H1 (cell line): Measurements from ENCODE around the gene AMPH. TPM values are rescaled to one million over a fixed set of nuclear protein-coding genes. Genes with fewer than 3 reads are reported as not detected.

Experiments used
- CTCF ChIA-PET: fragments of 300-600 bp; sonication (Branson Sonifier 250); formaldehyde crosslinking; loops from one replicate; lab custom pipeline; 2021; ENCODE audit not compliant: partially characterized antibody; lab: Charles Lee
- POLR2A ChIA-PET: fragments of 300-600 bp; sonication (Branson Sonifier 250); formaldehyde crosslinking; loops from one replicate; lab custom pipeline; 2021; ENCODE audit warnings: inconsistent platforms; ENCODE audit not compliant: partially characterized antibody; lab: Charles Lee
- DNase-seq, 2 experiments: peaks; one replicate each; pipeline versions ENCODE4 v3.0.0 to v3.0.0-alpha.2; 2010 to 2022; ENCODE audit warnings: low spot score in 2 of 2, low read depth in 1 of 2, mixed read lengths in 1 of 2
- FAIRE-seq: peaks from 2 replicates; lab custom pipeline; 2011; peaks lifted over from hg19 to GRCh38; lab: Jason Lieb, UNC
- H2AFZ ChIP-seq: 2 replicates; pipeline ENCODE4 v1.8.1; 2012; ENCODE audit warnings: low read length, inconsistent platforms
- H2AK5ac ChIP-seq: 2 replicates; pipeline ENCODE4 v1.6.1; 2013; ENCODE audit warnings: low read depth, low read length
- H2BK120ac ChIP-seq: replicated peaks from 2 replicates; pipeline ENCODE3; 2013; ENCODE audit warnings: low read depth, low read length, inconsistent platforms
- H2BK12ac ChIP-seq: 2 replicates; pipeline ENCODE4 v1.6.1; 2013; ENCODE audit warnings: low read depth, low read length
- H2BK15ac ChIP-seq: 2 replicates; pipeline ENCODE4 v1.6.1; 2013; ENCODE audit warnings: low read length
- H2BK20ac ChIP-seq: 2 replicates; pipeline ENCODE4 v1.6.1; 2013; ENCODE audit warnings: low read length
- H2BK5ac ChIP-seq: 2 replicates; pipeline ENCODE4 v1.6.1; 2013; ENCODE audit warnings: low read depth, low read length
- H3K14ac ChIP-seq: 2 replicates; pipeline ENCODE4 v1.6.1; 2013; ENCODE audit warnings: inconsistent platforms; ENCODE audit not compliant: insufficient read length
- H3K18ac ChIP-seq: 2 replicates; pipeline ENCODE4 v1.6.1; 2013; ENCODE audit warnings: low read length; ENCODE audit errors: extremely low read depth
- H3K23ac ChIP-seq: 2 replicates; pipeline ENCODE4 v1.6.1; 2013; ENCODE audit warnings: inconsistent platforms; ENCODE audit not compliant: insufficient read length
- H3K23me2 ChIP-seq: 2 replicates; pipeline ENCODE4 v1.6.1; 2013; ENCODE audit warnings: low read depth, low read length
- H3K27ac ChIP-seq: 2 replicates; pipeline ENCODE4 v1.6.1; 2011; ENCODE audit warnings: low read depth, low read length, inconsistent platforms
- H3K27me3 ChIP-seq, 4 experiments: replicated peaks in 1 of 4; 1 replicate in 1 of 4; 2 replicates in 3 of 4; pipeline versions ENCODE4 v1.6.1 to v1.8.1; 2011 to 2013; ENCODE audit warnings: low read length in 3 of 4, mild to moderate bottlenecking in 3 of 4, inconsistent platforms in 2 of 4, mixed read lengths in 2 of 4, moderate library complexity in 1 of 4; ENCODE audit not compliant: control insufficient read depth in 3 of 4, insufficient read depth in 3 of 4; ENCODE audit errors: extremely low read depth in 1 of 4
- H3K36me3 ChIP-seq, 4 experiments: 2 replicates each; pipeline versions ENCODE4 v1.6.1 to v1.8.1; 2011 to 2013; ENCODE audit warnings: mild to moderate bottlenecking in 4 of 4, low read length in 3 of 4, moderate library complexity in 2 of 4, control low read depth in 1 of 4, inconsistent platforms in 1 of 4; ENCODE audit not compliant: insufficient read depth in 4 of 4, control insufficient read depth in 2 of 4
- H3K4ac ChIP-seq: replicated peaks from 2 replicates; pipeline ENCODE3; 2013; ENCODE audit warnings: low read length, low read depth, mixed read lengths, inconsistent platforms; ENCODE audit not compliant: insufficient read length
- H3K4me1 ChIP-seq, 4 experiments: replicated peaks in 1 of 4; 1 replicate in 1 of 4; 2 replicates in 3 of 4; pipeline versions ENCODE4 v1.6.1 to v1.8.1; 2011 to 2013; ENCODE audit warnings: low read length in 3 of 4, inconsistent platforms in 2 of 4, mixed read lengths in 1 of 4; ENCODE audit not compliant: insufficient read depth in 4 of 4, control insufficient read depth in 3 of 4
- H3K4me2 ChIP-seq, 2 experiments: 2 replicates each; pipeline versions ENCODE4 v1.6.1 to v1.8.1; 2011 to 2013; ENCODE audit warnings: low read depth in 2 of 2, low read length in 2 of 2, control low read depth in 1 of 2, inconsistent platforms in 1 of 2, mild to moderate bottlenecking in 1 of 2; ENCODE audit not compliant: insufficient read depth in 1 of 2
- H3K4me3 ChIP-seq, 4 experiments: fragments of 200-600, 300-600 bp in 1 of 4; sonication (generic), shearing (Covaris generic), sonication (Bioruptor Twin) in 1 of 4; 2 replicates each; pipeline versions ENCODE4 v1.5.1 to v1.8.1; 2011 to 2016; ENCODE audit warnings: low read length in 4 of 4, low read depth in 3 of 4, control low read depth in 2 of 4, inconsistent platforms in 2 of 4, mild to moderate bottlenecking in 2 of 4, mixed read lengths in 1 of 4, moderate library complexity in 1 of 4; ENCODE audit not compliant: insufficient read depth in 2 of 4; ENCODE audit errors: extremely low read depth in 1 of 4
- H3K56ac ChIP-seq: replicated peaks from 2 replicates; pipeline ENCODE3; 2013; ENCODE audit warnings: low read depth, mild to moderate bottlenecking, mixed read lengths, low read length, inconsistent platforms; ENCODE audit not compliant: insufficient read length
- H3K79me1 ChIP-seq: 2 replicates; pipeline ENCODE4 v1.6.1; 2013; ENCODE audit warnings: low read depth, low read length, control low read depth
- H3K79me2 ChIP-seq, 2 experiments: 2 replicates each; pipeline versions ENCODE4 v1.6.1 to v1.8.1; 2012 to 2013; ENCODE audit warnings: low read length in 2 of 2, mild to moderate bottlenecking in 2 of 2, inconsistent platforms in 1 of 2; ENCODE audit not compliant: insufficient read depth in 2 of 2, control insufficient read depth in 1 of 2
- H3K9ac ChIP-seq, 4 experiments: replicated peaks in 1 of 4; 1 replicate in 1 of 4; 2 replicates in 3 of 4; pipeline versions ENCODE4 v1.6.1 to v1.8.1; 2011 to 2013; ENCODE audit warnings: low read depth in 3 of 4, low read length in 3 of 4, control low read depth in 2 of 4, mild to moderate bottlenecking in 2 of 4, moderate library complexity in 2 of 4, inconsistent platforms in 1 of 4; ENCODE audit errors: extremely low read depth in 1 of 4
- H3K9me3 ChIP-seq, 2 experiments: 2 replicates each; pipeline versions ENCODE4 v1.6.1 to v1.8.1; 2012 to 2013; ENCODE audit warnings: mild to moderate bottlenecking in 2 of 2, moderate library complexity in 2 of 2, control low read depth in 1 of 2, inconsistent platforms in 1 of 2, low read depth in 1 of 2, low read length in 1 of 2, mixed read lengths in 1 of 2; ENCODE audit not compliant: insufficient read depth in 2 of 2
- H4K20me1 ChIP-seq, 2 experiments: replicated peaks in 1 of 2; 2 replicates each; pipeline versions ENCODE3 to v1.8.1; 2011 to 2013; ENCODE audit warnings: inconsistent platforms in 2 of 2, low read length in 2 of 2, mild to moderate bottlenecking in 1 of 2; ENCODE audit not compliant: insufficient read depth in 2 of 2, control insufficient read depth in 1 of 2
- H4K5ac ChIP-seq: 2 replicates; pipeline ENCODE4 v1.6.1; 2013; ENCODE audit warnings: low read length, low read depth, mixed read lengths, inconsistent platforms; ENCODE audit not compliant: insufficient read length
- H4K8ac ChIP-seq: 2 replicates; pipeline ENCODE4 v1.8.0; 2013; ENCODE audit warnings: mild to moderate bottlenecking, moderate library complexity, low read length, inconsistent platforms; ENCODE audit not compliant: insufficient read depth; ENCODE audit errors: extremely low read depth
- H4K91ac ChIP-seq: replicated peaks from 2 replicates; pipeline ENCODE3; 2013; ENCODE audit warnings: low read length, mixed read lengths, inconsistent platforms; ENCODE audit not compliant: insufficient read length
- BCL11A ChIP-seq, 2 experiments: IDR thresholded peaks; one replicate each; pipeline ENCODE4 v1.6.1; 2011; ENCODE audit warnings: low read depth in 2 of 2, low read length in 2 of 2, mild to moderate bottlenecking in 2 of 2
- CBX8 ChIP-seq: fragments of 300-800, 300-1000 bp; sonication (generic); IDR thresholded peaks from 2 replicates; pipeline ENCODE4 v1.7.1; 2016; ENCODE audit warnings: low read depth, low read length, borderline replicate concordance
- FOSL1 ChIP-seq: IDR thresholded peaks from 2 replicates; pipeline ENCODE4 v1.6.1; 2011; ENCODE audit warnings: mild to moderate bottlenecking, low read depth, low read length, moderate library complexity; ENCODE audit not compliant: insufficient read depth
- JUND ChIP-seq: IDR thresholded peaks from 2 replicates; pipeline ENCODE4 v1.6.1; 2011; ENCODE audit warnings: mild to moderate bottlenecking, improper control_type of control experiment, low read length
- PHF8 ChIP-seq: fragments of 200-600 bp; sonication (generic); conservative IDR thresholded peaks from 2 replicates; pipeline ENCODE4 v1.7.1; 2012; ENCODE audit warnings: low read depth, mild to moderate bottlenecking, inconsistent platforms, low read length, moderate library complexity
- RBBP5 ChIP-seq: IDR thresholded peaks from 2 replicates; pipeline ENCODE4 v1.7.1; 2012; ENCODE audit warnings: low read depth, mild to moderate bottlenecking, inconsistent platforms, low read length, moderate library complexity, borderline replicate concordance
- RNF2 ChIP-seq: fragments of 200-900, 300-1000 bp; sonication (generic); IDR thresholded peaks from 2 replicates; pipeline ENCODE4 v1.7.1; 2016; ENCODE audit warnings: borderline replicate concordance, low read depth, mild to moderate bottlenecking, antibody characterized with exemption, low read length; ENCODE audit not compliant: poor library complexity, severe bottlenecking; ENCODE audit errors: missing control alignments
- SP4 ChIP-seq: IDR thresholded peaks from 2 replicates; pipeline ENCODE4 v1.6.1; 2012; ENCODE audit warnings: low read length, inconsistent platforms
- TAF1 ChIP-seq: IDR thresholded peaks from 2 replicates; pipeline ENCODE4 v1.6.1; 2011; ENCODE audit warnings: mild to moderate bottlenecking, low read depth, low read length
- TEAD4 ChIP-seq: IDR thresholded peaks from 2 replicates; pipeline ENCODE4 v1.6.1; 2012; ENCODE audit warnings: low read depth, low read length, inconsistent platforms, mixed read lengths
- YY1 ChIP-seq: IDR thresholded peaks from 2 replicates; pipeline ENCODE4 v1.6.1; 2011; ENCODE audit warnings: low read depth, mild to moderate bottlenecking, low read length
- ZNF274 ChIP-seq: IDR thresholded peaks from 2 replicates; pipeline ENCODE4 v1.7.0; 2012; ENCODE audit warnings: low read length, borderline replicate concordance; ENCODE audit errors: extremely low read depth
- WGBS, 2 experiments: shearing (Covaris generic) in 1 of 2; methylation state at CpG; one replicate each; pipeline versions ENCODE4 v1.1.6 to v1.1.7; 2013 to 2015; ENCODE audit warnings: low lambda C conversion rate in 2 of 2, mixed read lengths in 2 of 2, inconsistent platforms in 1 of 2, low coverage in 1 of 2, missing lambda C conversion rate in 1 of 2; ENCODE audit not compliant: insufficient replicate concordance in 2 of 2, insufficient coverage in 1 of 2, insufficient read length in 1 of 2; ENCODE audit errors: extremely low coverage in 1 of 2, missing lambda C conversion rate in 1 of 2; 5-methylcytosine and 5-hydroxymethylcytosine counted together
- polyA plus RNA-seq, 7 experiments: library from polyadenylated mRNA; depleted of rRNA in 3 of 7; stranded (reverse) in 5 of 7; unstranded in 2 of 7; fragments of >200 nt in 5 of 7; fragments of 200-250 nt in 2 of 7; gene quantifications; 1 replicate in 5 of 7; 2 replicates in 1 of 7; 4 replicates in 1 of 7; pipeline versions ENCODE4 v1.2.1 to v1.2.3, GENCODE V29; 2011 to 2013; ENCODE audit warnings: missing spikeins in 2 of 7, mixed read lengths in 2 of 7
- total RNA-seq: library from RNA; stranded (reverse); fragmentation: NEBNext Ultra II Directional; extraction: Animal tissue kit (Norgen Biotek cat#: 25700); gene quantifications from 2 replicates; pipeline ENCODE4 v1.2.1, GENCODE V29; 2021

The AMPH gene
- total and polyA plus RNA-seq, 2 of the 8 experiments (the other 6 are each of a cell fraction or from before 2014, with no cell fraction given) = 7.3 to 12.2 TPM

GRCh38 chr7:38476764-38477163 is 154.4 kb downstream of the AMPH start:
- Histone ChIP-seq H3K4me3 (no peak overlapping the region), H2AK5ac (no peak overlapping the region), H2BK12ac (no peak overlapping the region), H3K56ac (no peak overlapping the region), H4K91ac (no peak overlapping the region), H4K5ac (no peak overlapping the region), H4K8ac (no peak overlapping the region), H3K27me3 (no peaks in the 10 kb centered on the region), H3K18ac (no peak overlapping the region), H2BK20ac (no peak overlapping the region), H3K27ac (no peak overlapping the region), H3K4me1 (no peaks in the 10 kb centered on the region), H3K4me2 (no peak overlapping the region), H3K36me3 (no peaks in the 10 kb centered on the region), H3K14ac (no peak overlapping the region), H2AFZ (no peak overlapping the region), H3K4ac (no peak overlapping the region), H2BK15ac (no peak overlapping the region), H3K23ac (no peak overlapping the region), H3K79me1 (no peaks in the 10 kb centered on the region), H2BK5ac (no peak overlapping the region), H3K23me2 (no peaks in the 10 kb centered on the region), H4K20me1 (no peaks in the 10 kb centered on the region), H3K9me3 (no peaks in the 10 kb centered on the region), H2BK120ac (no peak overlapping the region), H3K79me2 (no peaks in the 10 kb centered on the region), H3K9ac (no peak overlapping the region)
- CTCF ChIA-PET = interaction anchor here (0.6 to 1.5 kb wide), 3 partner anchors 26 to 261 kb away, joined by 3 to 6 read pairs (median 3); no protein-coding TSS in a partner anchor
- FAIRE-seq = no peak
- POLR2A ChIA-PET = no interaction called here
- 90% methylated on average over 6 of the region's 6 CpGs; no CpG with 5 or more reads in 1 of the 2 experiments for WGBS, 2 experiments
- no peak for DNase-seq
- TF ChIP-seq TAF1 (no peak), FOSL1 (no peak), RBBP5 (no peak), PHF8 (no peak), JUND (no peak), CBX8 (no peak), BCL11A (IDR thresholded peaks at IDR 0.05; ENCODE audit: low read depth in 2 of 2, low read length in 2 of 2) (no peak), TEAD4 (no peak), RNF2 (no peak), YY1 (no peak), ZNF274 (no peak), SP4 (no peak)
